ENCODE data around the gene DENND1A.

DNA sequence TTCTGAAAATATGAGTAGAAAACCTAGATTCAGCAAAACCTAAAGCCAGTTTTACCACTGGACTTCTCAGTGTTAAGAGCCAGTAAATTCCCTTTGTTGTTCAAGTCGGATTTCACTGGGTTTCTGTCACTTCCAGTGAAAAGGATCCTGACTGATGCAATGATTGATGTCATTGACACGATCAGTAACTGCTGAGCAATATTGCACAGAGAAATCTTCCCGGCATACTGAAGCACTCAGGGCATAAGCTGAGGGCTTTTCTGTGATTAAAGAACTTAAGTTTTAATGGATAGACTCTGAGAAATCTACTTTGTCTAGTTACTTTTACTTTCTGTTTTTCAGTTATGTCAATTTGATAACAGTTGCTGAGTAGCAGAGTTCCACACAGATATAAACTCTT lies 61.9 kb downstream of the DENND1A start:
- no peak for TF ChIP-seq POLR2A (IDR thresholded peaks at IDR 0.05)
- TF ChIP-seq, protein P1, sequence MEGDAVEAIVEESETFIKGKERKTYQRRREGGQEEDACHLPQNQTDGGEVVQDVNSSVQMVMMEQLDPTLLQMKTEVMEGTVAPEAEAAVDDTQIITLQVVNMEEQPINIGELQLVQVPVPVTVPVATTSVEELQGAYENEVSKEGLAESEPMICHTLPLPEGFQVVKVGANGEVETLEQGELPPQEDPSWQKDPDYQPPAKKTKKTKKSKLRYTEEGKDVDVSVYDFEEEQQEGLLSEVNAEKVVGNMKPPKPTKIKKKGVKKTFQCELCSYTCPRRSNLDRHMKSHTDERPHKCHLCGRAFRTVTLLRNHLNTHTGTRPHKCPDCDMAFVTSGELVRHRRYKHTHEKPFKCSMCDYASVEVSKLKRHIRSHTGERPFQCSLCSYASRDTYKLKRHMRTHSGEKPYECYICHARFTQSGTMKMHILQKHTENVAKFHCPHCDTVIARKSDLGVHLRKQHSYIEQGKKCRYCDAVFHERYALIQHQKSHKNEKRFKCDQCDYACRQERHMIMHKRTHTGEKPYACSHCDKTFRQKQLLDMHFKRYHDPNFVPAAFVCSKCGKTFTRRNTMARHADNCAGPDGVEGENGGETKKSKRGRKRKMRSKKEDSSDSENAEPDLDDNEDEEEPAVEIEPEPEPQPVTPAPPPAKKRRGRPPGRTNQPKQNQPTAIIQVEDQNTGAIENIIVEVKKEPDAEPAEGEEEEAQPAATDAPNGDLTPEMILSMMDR (IDR thresholded peaks at IDR 0.05), result no peak
